Ureter (tissue), 1 donor: ENCODE results near the gene DOCK1. TPM values are rescaled to one million over a fixed set of nuclear protein-coding genes. Genes with fewer than 3 reads are reported as not detected.

Experiments
- DNase-seq: peaks from one replicate; pipeline ENCODE4 v3.0.0-alpha.2; 2020; ENCODE audit warnings: low spot score
- total RNA-seq: library from RNA; stranded (reverse); gene quantifications from one replicate; pipeline ENCODE4 v1.2.4, GENCODE V29; 2023
- donor health status: DM: yes; HTN: yes; CAD: no.

Gene DOCK1
- total RNA-seq, 1 donor from 2014 or later, result 97.7 TPM

GRCh38 chr10:127216786-127217185 is 311.6 kb downstream of the DOCK1 start:
- DNase-seq, result no peak

- DNase-seq, result no peak
These were observed 313.4 kb downstream of the DOCK1 start for GRCh38 chr10:127218658-127219057.

- DNase-seq, result no peak
These were observed 316.1 kb downstream of the DOCK1 start for GRCh38 chr10:127221281-127221680.

DNA sequence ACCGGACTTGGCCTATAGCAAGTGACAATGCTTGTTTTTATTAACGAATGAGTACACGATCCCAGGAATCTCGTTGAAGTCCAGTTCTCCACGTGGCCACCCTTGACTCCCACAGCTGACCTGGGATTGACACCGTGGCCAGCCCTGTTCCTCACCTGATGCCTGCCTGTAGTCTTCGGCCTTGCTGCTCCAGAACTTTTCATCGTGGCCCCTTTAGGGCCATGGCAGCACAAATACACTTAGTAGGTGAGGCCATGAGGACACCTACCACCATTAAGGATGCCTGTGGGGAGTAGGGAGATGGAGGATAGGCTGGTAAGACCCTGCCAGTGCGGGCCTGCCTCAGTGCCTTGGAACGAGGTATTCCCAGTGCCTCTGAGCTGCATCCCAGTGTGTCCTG is 321.8 kb downstream of the DOCK1 start:
- DNase-seq, result no peak

GRCh38 chr10:127227663-127228062 is 322.4 kb downstream of the DOCK1 start:
- DNase-seq, result no peak

- DNase-seq, result no peak
These were observed 323.1 kb downstream of the DOCK1 start for GRCh38 chr10:127228195-127228787.

DNA sequence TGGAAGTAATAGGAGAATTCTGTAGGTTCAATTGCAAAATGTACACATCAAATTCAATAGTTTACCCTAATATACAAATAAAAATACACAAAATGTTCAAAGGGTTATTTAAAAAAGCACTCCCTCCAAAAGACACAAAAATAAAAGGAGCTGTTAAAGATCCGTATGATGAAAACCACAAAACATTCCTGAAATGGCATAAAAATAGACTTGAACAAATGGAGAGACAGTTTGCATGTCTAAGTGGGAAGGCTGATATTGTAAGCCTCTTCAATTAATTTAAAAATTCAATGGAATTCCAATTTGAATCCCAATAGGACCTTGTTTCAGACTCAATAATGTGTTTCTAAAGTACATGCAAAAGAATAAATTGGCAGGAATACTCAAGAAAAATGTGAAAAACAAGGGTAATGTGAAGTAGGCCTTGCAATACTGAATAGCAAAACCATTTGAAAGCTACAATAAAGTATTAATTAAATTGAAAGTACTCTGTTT is 329.1 kb downstream of the DOCK1 start:
- no peak for DNase-seq

DNA sequence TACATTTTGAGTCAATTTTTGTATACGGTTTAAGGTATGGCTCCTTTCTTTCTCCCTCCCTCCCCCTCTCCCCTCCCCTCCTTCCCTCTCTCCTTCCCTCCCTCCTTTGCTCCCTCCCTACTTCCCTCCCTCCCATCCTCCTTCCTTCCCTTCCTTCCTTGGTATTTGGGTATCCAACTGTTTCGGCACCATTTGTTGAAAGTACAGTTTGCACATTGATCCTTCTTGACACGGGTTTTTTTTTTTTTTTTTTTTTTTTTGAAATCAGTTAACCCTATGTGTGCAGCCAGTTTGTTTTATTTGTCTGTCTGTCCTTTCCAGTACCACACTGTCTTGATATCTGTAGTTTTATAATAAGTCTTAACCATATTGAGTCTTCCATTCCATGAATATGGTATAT is 331.0 kb downstream of the DOCK1 start:
- no peak for DNase-seq

DNA sequence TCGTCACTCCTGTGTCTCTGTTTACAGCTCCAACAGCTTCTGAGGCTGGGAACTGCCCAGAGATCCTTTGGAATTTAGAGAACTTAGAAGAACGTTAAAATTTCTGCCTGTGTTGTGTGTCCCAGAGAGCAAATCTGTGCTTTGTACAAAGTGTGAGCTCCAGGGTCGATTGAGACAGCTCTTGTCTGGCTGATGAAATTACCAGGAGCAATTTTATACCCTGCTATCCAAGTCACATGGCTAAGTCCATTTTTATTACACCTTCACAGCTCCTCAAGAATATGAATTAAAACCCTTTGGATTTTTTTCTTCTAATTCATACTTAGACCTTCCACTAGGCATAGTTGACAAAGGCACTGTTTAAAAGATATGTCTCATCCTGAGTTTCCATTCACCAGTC is 337.7 kb downstream of the DOCK1 start:
- no peak for DNase-seq

DNA sequence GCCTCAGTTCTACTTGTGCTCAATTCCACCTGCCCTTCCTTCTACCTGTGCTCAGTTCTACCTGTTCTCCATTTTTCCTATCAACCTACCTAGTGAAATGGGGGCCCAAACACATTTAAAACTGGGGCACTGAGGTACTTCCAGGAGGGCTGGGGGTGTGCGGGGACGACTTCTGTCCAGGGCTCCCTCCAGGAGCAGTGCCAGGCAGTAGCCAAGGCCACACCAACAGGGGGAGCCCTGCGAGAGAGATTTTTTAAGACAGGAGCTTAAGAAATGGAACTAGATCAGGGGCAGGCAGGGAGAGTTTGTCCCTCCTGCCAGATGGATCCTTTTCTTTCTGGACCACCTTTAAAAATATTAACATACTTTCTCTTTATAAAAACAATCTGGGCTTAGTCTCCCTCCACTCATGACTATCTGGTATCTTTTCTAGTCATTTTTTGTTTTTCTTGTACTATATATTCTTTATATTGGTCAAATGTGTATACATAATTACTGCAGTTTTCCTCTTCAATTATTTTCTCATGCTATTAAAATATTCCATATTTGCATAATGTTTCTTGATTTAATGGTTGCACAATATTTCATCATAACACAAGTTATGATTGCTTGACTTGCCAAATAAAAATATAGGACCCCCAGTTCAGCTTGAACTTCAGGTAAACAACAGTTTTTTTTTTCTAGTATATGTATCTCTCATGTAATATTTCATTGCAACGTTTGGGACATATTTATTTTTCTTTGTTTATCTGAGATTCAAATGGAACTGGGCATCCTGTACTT is 338.5 kb downstream of the DOCK1 start:
- no peak for DNase-seq

DNA sequence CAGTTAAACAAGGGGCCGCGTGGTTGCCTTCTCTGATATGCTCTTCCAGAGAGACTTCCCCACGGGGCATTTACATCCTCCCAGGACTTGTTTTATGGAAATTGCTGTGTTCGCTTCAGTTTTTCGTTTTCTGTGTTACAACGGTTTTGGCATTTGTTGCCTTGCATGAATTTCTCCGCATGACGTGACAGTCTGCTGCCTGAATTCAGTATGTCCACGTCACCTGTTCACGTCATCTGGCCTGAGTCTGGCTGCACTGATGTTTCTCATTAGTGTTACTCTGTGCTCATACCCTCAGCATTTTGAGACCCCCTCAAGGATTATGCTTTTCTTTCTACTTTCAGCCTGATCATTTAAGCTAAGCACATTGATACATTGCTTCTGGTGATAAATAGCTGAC is 340.2 kb downstream of the DOCK1 start:
- DNase-seq, result no peak

- DNase-seq, result no peak
These were observed 344.8 kb downstream of the DOCK1 start for GRCh38 chr10:127250031-127250430.

GRCh38 chr10:127252818-127253217 is 347.6 kb downstream of the DOCK1 start:
- DNase-seq, result no peak

DNA sequence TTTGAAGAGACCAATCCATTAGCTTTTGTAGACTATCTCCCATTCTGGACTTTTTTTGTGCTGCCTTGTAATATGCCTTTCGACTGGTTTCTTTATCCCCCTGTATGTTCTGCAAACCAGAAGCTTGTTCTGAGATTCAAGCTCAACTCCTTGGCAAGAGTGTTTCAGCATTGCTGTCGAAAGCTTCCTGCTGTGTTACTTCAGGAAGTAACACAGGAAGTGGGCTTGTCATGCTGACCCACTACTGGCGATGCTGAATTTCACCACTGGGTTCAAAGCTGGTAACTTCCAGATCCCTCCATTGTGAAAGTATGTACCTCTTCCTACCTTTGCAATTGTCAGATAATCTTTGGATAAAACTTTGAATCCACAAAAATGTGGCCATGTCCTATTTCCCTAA is 349.0 kb downstream of the DOCK1 start:
- no peak for DNase-seq

GRCh38 chr10:127257395-127257794 is 352.2 kb downstream of the DOCK1 start:
- DNase-seq, result no peak

GRCh38 chr10:127259347-127259746 is 354.1 kb downstream of the DOCK1 start:
- no peak for DNase-seq

GRCh38 chr10:127262606-127263005 is 357.4 kb downstream of the DOCK1 start:
- DNase-seq, result no peak

DNA sequence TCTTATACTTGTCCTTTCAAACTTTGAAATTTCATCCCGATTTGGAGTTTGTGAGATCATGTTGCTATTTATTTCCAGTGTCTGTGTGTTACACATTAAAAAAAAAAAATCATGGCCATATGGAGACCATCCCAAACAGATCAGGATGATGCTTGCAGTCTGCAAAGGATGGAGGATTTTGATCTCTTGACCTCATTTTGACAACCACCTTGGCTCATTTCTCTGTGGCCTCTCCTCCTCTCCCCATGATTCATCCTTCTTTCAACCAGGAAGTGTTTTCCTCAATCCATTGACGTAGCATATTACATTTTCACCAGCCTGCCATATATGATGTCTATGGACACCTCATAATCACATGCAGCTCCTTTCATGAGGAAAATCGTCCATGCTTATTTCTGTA is 360.1 kb downstream of the DOCK1 start:
- DNase-seq, result no peak

DNA sequence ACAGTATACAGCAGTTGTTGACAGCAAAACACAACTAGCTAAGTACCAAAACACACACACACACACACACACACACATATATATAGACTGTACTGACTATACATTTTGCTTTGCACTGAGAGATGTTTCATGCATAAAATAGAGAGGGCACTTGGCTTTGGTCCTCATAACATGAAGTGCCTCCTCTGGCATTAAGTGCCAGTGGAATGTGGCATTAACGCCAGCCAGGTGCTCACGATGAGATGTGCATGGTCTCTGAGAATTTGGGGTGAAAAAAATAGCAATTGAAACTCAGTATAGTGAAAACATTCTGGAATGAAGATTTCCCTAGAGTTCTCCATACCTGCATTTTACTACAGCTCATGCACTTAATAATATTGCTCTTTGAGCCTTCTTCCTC is 361.2 kb downstream of the DOCK1 start:
- DNase-seq, result no peak

DNA sequence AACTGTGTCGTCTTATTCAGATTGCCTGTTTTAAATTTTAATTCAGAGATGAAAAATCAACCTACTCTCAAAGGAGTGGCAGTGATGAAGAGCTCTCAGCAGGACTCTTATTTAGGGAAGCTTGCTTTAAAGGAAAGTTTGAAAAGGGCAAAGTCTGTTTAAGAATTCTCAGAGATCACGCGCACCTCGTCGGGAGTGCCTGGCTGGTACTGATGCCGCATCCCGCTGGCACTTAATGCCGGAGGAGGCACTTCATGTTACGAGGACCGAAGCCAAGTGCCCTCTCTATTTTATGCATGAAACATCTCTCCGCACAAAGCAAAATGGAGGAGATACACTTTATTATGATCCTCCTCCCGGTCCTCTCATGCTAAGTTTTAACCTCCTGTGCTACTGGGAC is 362.2 kb downstream of the DOCK1 start:
- DNase-seq, result no peak

DNA sequence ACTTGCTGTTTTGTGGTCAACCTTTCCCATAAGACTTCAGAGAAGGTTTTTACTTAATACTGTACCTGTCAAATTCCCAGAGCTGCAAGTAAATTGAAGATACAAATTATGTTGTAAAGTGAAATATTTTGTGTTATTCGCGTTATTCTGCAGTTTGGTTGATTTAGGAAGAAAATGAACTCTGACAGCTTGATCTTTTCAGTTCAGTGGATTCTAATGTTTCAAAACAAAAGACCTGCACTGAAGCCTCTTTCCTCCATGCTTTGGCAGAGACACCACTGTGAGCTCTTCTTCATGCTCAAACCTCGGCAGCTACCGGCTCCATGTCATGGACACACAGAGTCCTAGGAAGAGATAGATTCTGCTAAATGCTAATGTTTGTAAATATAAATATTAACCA is 366.8 kb downstream of the DOCK1 start:
- DNase-seq, result no peak

DNA sequence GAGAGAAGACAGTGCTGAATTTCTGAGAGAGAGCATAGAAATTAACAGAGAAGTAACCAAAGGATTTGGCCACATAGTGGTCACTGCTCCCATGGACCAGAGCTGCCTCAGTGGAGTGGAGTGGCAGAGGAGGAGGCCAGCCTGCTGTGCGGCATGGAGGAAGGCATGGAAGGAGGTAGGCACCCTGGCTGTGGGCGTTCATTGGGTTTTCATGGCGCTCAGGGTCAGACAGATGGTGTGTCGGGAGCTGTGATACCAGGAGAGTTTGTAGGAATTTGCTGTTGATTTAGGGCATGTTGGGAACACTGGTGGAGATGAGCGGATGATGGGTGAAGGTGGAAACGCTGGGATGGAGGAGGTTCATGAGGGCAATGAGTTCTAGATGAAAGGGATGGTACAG is 370.0 kb downstream of the DOCK1 start:
- no peak for DNase-seq

- no peak for DNase-seq
These were observed 370.7 kb downstream of the DOCK1 start for GRCh38 chr10:127275793-127276450.
